WTC11 (cell line): ENCODE data around the gene MATR3. TPM values are rescaled to one million over a fixed set of nuclear protein-coding genes. Genes with fewer than 3 reads are reported as not detected.

Experiments used
- ATAC-seq: fragments of 200-7000 bp; cut with Tn5 transposase; 2 replicates; pipeline ENCODE4 v1.10.0; 2021; ENCODE audit warnings: mild to moderate bottlenecking, moderate library complexity
- CTCF ChIA-PET: fragments of 300-600 bp; sonication (Branson Sonifier 250); formaldehyde crosslinking; loops from one replicate; lab custom pipeline; 2021; ENCODE audit warnings: antibody characterized with exemption; lab: Charles Lee
- POLR2A ChIA-PET: fragments of 350-600 bp; sonication (Branson Sonifier 250); formaldehyde crosslinking; loops from one replicate; lab custom pipeline; 2021; ENCODE audit warnings: antibody characterized with exemption; lab: Charles Lee
- DNase-seq: peaks from one replicate; pipeline ENCODE4 v3.0.0; 2021; ENCODE audit warnings: low spot score
- H3K27ac Mint-ChIP-seq: 2 replicates; pipeline ENCODE4 v1.8.0; 2021; ENCODE audit warnings: mixed read lengths
- H3K27me3 Mint-ChIP-seq: 2 replicates; pipeline ENCODE4 v1.8.0; 2021; ENCODE audit warnings: low read depth, mild to moderate bottlenecking, moderate library complexity, mixed read lengths
- H3K36me3 Mint-ChIP-seq: 2 replicates; pipeline ENCODE4 v1.8.0; 2021; ENCODE audit warnings: mixed read lengths
- H3K4me1 Mint-ChIP-seq: 2 replicates; pipeline ENCODE4 v1.8.0; 2022; ENCODE audit warnings: mixed read lengths
- H3K4me3 Mint-ChIP-seq: 2 replicates; pipeline ENCODE4 v1.8.0; 2021; ENCODE audit warnings: mild to moderate bottlenecking, moderate library complexity, mixed read lengths
- H3K9me3 Mint-ChIP-seq: 2 replicates; pipeline ENCODE4 v1.8.0; 2021; ENCODE audit warnings: mixed read lengths
- MYBL2 ChIP-seq: sonication (generic); formaldehyde crosslinking; IDR thresholded peaks from 2 replicates; pipeline ENCODE4 v1.8.1; 2023; ENCODE audit warnings: mild to moderate bottlenecking, moderate library complexity, missing genetic modification reagents
- NFE2L1 ChIP-seq: sonication (generic); formaldehyde crosslinking; IDR thresholded peaks from 2 replicates; pipeline ENCODE4 v1.8.1; 2023; ENCODE audit warnings: missing genetic modification reagents
- NR2C2 ChIP-seq: sonication (generic); formaldehyde crosslinking; IDR thresholded peaks from 2 replicates; pipeline ENCODE4 v1.8.0; 2022; ENCODE audit warnings: mild to moderate bottlenecking, missing genetic modification reagents
- SP1 ChIP-seq: sonication (generic); formaldehyde crosslinking; conservative IDR thresholded peaks from 2 replicates; pipeline ENCODE4 v1.8.1; 2022; ENCODE audit warnings: missing genetic modification reagents
- total RNA-seq: library from RNA; stranded (reverse); gene quantifications from 3 replicates; pipeline ENCODE4 v1.2.3, GENCODE V29; 2021
- TF ChIP-seq, protein P1 (sequence below): fragments of 250-450 bp; sonication (Bioruptor Pico); IDR thresholded peaks from 2 replicates; pipeline ENCODE4 v1.9.0; 2021; ENCODE audit warnings: mild to moderate bottlenecking, borderline replicate concordance
- TF ChIP-seq, protein P2 (sequence below): fragments of 250-450 bp; sonication (Bioruptor Pico); IDR thresholded peaks from 2 replicates; pipeline ENCODE4 v1.9.0; 2021; ENCODE audit warnings: mild to moderate bottlenecking
- TF ChIP-seq, protein P3 (sequence below): sonication (generic); formaldehyde crosslinking; conservative IDR thresholded peaks from 2 replicates; pipeline ENCODE4 v1.8.1; 2023; ENCODE audit warnings: mild to moderate bottlenecking, low read depth, missing genetic modification reagents, moderate library complexity
- TF ChIP-seq, protein P4 (sequence below): fragments of 250-450 bp; sonication (Bioruptor Pico); IDR thresholded peaks from 2 replicates; pipeline ENCODE4 v1.9.0; 2021; ENCODE audit warnings: mild to moderate bottlenecking
- TF ChIP-seq, protein P5 (sequence below): sonication (generic); formaldehyde crosslinking; IDR thresholded peaks from 2 replicates; pipeline ENCODE4 v1.8.1; 2023; ENCODE audit warnings: mild to moderate bottlenecking, missing genetic modification reagents, moderate library complexity
- TF ChIP-seq, protein P6 (sequence below): sonication (generic); formaldehyde crosslinking; IDR thresholded peaks from 2 replicates; pipeline ENCODE4 v1.8.1; 2023; ENCODE audit warnings: mild to moderate bottlenecking, missing genetic modification reagents
- TF ChIP-seq, protein P7 (sequence below): fragments of 250-450 bp; sonication (Bioruptor Pico); IDR thresholded peaks from 2 replicates; pipeline ENCODE4 v1.8.0; 2021; ENCODE audit warnings: mild to moderate bottlenecking
- TF ChIP-seq, protein P8 (sequence below): sonication (generic); formaldehyde crosslinking; IDR thresholded peaks from 2 replicates; pipeline ENCODE4 v1.8.0; 2022; ENCODE audit warnings: mild to moderate bottlenecking, missing genetic modification reagents
- TF ChIP-seq, protein P9 (sequence below): fragments of 200-600 bp; IDR thresholded peaks from 2 replicates; pipeline ENCODE4 v1.8.0; 2022; ENCODE audit warnings: antibody characterized with exemption
- TF ChIP-seq, protein P10 (sequence below): fragments of 250-450 bp; sonication (Bioruptor Pico); IDR thresholded peaks from 2 replicates; pipeline ENCODE4 v2.1.2; 2022; ENCODE audit warnings: mild to moderate bottlenecking, moderate library complexity

Gene MATR3
- total RNA-seq, 1 experiment from 2014 or later = 290 TPM

DNA sequence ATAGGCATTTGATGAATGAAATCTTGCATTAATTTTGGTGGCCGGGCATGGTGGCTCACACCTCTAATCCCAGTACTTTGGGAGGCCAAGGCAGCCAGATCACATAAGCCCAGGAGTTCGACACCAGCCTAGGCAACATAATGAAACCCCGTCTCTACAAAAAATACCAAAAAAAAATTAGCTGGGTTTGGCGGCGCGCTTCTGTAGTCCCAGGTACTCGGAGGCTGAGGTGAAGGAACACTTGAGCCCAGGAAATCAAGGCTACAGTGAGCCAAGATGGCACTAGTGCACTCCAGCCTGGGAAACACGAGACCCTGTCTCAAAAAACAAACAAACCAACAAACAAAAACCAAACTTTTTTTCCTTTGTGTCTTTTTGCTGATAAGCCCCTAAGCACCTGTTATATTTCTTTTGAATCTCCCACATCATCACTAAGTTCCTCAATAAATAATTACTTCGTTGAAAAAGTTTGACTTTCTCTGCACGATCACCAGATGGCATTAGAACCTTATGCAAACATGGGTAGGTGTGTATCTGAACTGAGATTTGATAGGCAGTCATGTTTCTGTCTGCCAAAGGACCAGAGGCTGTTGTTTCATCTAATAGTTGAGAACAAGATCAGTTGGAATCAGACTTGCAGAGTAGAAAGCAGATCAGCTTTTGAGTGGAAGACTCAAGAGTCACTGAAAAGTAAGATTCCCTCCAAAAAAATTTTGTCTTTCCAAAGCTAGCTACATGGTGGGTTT, 5.5 kb upstream of the MATR3 start:
- Mint-ChIP-seq H3K36me3 (peaks cover 53% of the 10 kb centered on the region), H3K9me3 (0 out of 2 replicates have a peak, but pooled peaks cover 5% of the 10 kb centered on the region), H3K4me1 (no peaks in the 10 kb centered on the region), H3K27ac (peak overlapping the region; percentile 84), H3K27me3 (no peaks in the 10 kb centered on the region), H3K4me3 (no peak overlapping the region)
- ATAC-seq (peak; percentile 18), DNase-seq (no peak)
- TF ChIP-seq SP1 (CRISPR knock-in tag) = peak; percentile 26; the same call in 1 of the 2 replicates
- TF ChIP-seq, protein P1, sequence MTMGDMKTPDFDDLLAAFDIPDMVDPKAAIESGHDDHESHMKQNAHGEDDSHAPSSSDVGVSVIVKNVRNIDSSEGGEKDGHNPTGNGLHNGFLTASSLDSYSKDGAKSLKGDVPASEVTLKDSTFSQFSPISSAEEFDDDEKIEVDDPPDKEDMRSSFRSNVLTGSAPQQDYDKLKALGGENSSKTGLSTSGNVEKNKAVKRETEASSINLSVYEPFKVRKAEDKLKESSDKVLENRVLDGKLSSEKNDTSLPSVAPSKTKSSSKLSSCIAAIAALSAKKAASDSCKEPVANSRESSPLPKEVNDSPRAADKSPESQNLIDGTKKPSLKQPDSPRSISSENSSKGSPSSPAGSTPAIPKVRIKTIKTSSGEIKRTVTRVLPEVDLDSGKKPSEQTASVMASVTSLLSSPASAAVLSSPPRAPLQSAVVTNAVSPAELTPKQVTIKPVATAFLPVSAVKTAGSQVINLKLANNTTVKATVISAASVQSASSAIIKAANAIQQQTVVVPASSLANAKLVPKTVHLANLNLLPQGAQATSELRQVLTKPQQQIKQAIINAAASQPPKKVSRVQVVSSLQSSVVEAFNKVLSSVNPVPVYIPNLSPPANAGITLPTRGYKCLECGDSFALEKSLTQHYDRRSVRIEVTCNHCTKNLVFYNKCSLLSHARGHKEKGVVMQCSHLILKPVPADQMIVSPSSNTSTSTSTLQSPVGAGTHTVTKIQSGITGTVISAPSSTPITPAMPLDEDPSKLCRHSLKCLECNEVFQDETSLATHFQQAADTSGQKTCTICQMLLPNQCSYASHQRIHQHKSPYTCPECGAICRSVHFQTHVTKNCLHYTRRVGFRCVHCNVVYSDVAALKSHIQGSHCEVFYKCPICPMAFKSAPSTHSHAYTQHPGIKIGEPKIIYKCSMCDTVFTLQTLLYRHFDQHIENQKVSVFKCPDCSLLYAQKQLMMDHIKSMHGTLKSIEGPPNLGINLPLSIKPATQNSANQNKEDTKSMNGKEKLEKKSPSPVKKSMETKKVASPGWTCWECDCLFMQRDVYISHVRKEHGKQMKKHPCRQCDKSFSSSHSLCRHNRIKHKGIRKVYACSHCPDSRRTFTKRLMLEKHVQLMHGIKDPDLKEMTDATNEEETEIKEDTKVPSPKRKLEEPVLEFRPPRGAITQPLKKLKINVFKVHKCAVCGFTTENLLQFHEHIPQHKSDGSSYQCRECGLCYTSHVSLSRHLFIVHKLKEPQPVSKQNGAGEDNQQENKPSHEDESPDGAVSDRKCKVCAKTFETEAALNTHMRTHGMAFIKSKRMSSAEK (CRISPR knock-in tag) = peak; percentile 34
- TF ChIP-seq, protein P2, sequence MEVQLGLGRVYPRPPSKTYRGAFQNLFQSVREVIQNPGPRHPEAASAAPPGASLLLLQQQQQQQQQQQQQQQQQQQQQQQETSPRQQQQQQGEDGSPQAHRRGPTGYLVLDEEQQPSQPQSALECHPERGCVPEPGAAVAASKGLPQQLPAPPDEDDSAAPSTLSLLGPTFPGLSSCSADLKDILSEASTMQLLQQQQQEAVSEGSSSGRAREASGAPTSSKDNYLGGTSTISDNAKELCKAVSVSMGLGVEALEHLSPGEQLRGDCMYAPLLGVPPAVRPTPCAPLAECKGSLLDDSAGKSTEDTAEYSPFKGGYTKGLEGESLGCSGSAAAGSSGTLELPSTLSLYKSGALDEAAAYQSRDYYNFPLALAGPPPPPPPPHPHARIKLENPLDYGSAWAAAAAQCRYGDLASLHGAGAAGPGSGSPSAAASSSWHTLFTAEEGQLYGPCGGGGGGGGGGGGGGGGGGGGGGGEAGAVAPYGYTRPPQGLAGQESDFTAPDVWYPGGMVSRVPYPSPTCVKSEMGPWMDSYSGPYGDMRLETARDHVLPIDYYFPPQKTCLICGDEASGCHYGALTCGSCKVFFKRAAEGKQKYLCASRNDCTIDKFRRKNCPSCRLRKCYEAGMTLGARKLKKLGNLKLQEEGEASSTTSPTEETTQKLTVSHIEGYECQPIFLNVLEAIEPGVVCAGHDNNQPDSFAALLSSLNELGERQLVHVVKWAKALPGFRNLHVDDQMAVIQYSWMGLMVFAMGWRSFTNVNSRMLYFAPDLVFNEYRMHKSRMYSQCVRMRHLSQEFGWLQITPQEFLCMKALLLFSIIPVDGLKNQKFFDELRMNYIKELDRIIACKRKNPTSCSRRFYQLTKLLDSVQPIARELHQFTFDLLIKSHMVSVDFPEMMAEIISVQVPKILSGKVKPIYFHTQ (CRISPR knock-in tag) = peak; percentile 75
- no peak for TF ChIP-seq MYBL2 (CRISPR knock-in tag)
- TF ChIP-seq, protein P3, sequence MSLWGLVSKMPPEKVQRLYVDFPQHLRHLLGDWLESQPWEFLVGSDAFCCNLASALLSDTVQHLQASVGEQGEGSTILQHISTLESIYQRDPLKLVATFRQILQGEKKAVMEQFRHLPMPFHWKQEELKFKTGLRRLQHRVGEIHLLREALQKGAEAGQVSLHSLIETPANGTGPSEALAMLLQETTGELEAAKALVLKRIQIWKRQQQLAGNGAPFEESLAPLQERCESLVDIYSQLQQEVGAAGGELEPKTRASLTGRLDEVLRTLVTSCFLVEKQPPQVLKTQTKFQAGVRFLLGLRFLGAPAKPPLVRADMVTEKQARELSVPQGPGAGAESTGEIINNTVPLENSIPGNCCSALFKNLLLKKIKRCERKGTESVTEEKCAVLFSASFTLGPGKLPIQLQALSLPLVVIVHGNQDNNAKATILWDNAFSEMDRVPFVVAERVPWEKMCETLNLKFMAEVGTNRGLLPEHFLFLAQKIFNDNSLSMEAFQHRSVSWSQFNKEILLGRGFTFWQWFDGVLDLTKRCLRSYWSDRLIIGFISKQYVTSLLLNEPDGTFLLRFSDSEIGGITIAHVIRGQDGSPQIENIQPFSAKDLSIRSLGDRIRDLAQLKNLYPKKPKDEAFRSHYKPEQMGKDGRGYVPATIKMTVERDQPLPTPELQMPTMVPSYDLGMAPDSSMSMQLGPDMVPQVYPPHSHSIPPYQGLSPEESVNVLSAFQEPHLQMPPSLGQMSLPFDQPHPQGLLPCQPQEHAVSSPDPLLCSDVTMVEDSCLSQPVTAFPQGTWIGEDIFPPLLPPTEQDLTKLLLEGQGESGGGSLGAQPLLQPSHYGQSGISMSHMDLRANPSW (CRISPR knock-in tag) = no peak
- TF ChIP-seq, protein P4, sequence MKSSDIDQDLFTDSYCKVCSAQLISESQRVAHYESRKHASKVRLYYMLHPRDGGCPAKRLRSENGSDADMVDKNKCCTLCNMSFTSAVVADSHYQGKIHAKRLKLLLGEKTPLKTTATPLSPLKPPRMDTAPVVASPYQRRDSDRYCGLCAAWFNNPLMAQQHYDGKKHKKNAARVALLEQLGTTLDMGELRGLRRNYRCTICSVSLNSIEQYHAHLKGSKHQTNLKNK (CRISPR knock-in tag) = no peak
- TF ChIP-seq, protein P5, sequence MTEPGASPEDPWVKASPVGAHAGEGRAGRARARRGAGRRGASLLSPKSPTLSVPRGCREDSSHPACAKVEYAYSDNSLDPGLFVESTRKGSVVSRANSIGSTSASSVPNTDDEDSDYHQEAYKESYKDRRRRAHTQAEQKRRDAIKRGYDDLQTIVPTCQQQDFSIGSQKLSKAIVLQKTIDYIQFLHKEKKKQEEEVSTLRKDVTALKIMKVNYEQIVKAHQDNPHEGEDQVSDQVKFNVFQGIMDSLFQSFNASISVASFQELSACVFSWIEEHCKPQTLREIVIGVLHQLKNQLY (CRISPR knock-in tag) = no peak
- TF ChIP-seq, protein P6, sequence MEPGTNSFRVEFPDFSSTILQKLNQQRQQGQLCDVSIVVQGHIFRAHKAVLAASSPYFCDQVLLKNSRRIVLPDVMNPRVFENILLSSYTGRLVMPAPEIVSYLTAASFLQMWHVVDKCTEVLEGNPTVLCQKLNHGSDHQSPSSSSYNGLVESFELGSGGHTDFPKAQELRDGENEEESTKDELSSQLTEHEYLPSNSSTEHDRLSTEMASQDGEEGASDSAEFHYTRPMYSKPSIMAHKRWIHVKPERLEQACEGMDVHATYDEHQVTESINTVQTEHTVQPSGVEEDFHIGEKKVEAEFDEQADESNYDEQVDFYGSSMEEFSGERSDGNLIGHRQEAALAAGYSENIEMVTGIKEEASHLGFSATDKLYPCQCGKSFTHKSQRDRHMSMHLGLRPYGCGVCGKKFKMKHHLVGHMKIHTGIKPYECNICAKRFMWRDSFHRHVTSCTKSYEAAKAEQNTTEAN = no peak
- TF ChIP-seq, protein P7, sequence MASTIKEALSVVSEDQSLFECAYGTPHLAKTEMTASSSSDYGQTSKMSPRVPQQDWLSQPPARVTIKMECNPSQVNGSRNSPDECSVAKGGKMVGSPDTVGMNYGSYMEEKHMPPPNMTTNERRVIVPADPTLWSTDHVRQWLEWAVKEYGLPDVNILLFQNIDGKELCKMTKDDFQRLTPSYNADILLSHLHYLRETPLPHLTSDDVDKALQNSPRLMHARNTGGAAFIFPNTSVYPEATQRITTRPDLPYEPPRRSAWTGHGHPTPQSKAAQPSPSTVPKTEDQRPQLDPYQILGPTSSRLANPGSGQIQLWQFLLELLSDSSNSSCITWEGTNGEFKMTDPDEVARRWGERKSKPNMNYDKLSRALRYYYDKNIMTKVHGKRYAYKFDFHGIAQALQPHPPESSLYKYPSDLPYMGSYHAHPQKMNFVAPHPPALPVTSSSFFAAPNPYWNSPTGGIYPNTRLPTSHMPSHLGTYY (CRISPR knock-in tag) = 0 out of 2 replicates have a peak, but pooled peaks have one; percentile 14
- TF ChIP-seq NFE2L1 (CRISPR knock-in tag) = no peak
- TF ChIP-seq, protein P8, sequence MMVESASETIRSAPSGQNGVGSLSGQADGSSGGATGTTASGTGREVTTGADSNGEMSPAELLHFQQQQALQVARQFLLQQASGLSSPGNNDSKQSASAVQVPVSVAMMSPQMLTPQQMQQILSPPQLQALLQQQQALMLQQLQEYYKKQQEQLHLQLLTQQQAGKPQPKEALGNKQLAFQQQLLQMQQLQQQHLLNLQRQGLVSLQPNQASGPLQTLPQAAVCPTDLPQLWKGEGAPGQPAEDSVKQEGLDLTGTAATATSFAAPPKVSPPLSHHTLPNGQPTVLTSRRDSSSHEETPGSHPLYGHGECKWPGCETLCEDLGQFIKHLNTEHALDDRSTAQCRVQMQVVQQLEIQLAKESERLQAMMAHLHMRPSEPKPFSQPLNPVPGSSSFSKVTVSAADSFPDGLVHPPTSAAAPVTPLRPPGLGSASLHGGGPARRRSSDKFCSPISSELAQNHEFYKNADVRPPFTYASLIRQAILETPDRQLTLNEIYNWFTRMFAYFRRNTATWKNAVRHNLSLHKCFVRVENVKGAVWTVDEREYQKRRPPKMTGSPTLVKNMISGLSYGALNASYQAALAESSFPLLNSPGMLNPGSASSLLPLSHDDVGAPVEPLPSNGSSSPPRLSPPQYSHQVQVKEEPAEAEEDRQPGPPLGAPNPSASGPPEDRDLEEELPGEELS = no peak
- TF ChIP-seq, protein P9, sequence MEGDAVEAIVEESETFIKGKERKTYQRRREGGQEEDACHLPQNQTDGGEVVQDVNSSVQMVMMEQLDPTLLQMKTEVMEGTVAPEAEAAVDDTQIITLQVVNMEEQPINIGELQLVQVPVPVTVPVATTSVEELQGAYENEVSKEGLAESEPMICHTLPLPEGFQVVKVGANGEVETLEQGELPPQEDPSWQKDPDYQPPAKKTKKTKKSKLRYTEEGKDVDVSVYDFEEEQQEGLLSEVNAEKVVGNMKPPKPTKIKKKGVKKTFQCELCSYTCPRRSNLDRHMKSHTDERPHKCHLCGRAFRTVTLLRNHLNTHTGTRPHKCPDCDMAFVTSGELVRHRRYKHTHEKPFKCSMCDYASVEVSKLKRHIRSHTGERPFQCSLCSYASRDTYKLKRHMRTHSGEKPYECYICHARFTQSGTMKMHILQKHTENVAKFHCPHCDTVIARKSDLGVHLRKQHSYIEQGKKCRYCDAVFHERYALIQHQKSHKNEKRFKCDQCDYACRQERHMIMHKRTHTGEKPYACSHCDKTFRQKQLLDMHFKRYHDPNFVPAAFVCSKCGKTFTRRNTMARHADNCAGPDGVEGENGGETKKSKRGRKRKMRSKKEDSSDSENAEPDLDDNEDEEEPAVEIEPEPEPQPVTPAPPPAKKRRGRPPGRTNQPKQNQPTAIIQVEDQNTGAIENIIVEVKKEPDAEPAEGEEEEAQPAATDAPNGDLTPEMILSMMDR = no peak
- no peak for TF ChIP-seq NR2C2 (CRISPR knock-in tag)
- TF ChIP-seq, protein P10, sequence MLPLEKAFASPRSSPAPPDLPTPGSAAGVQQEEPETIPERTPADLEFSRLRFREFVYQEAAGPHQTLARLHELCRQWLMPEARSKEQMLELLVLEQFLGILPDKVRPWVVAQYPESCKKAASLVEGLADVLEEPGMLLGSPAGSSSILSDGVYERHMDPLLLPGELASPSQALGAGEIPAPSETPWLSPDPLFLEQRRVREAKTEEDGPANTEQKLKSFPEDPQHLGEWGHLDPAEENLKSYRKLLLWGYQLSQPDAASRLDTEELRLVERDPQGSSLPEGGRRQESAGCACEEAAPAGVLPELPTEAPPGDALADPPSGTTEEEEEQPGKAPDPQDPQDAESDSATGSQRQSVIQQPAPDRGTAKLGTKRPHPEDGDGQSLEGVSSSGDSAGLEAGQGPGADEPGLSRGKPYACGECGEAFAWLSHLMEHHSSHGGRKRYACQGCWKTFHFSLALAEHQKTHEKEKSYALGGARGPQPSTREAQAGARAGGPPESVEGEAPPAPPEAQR (CRISPR knock-in tag) = no peak
- CTCF ChIA-PET = interaction anchor here (0.6 kb wide), 1 partner anchor 274 kb away, joined by 3 read pairs; no protein-coding TSS in a partner anchor
- POLR2A ChIA-PET = interaction anchor here (0.7 to 1.8 kb wide), 3 partner anchors 11 to 90 kb away, joined by 3 to 5 read pairs (median 3); partner anchors contain the start of gene SIL1
